Activated CD4-positive, alpha-beta T cell treated with anti-CD3 and anti-CD28 coated beads, Interleukin-2, amount 50 U/mL, for 1 hour (primary cell): Measurements from ENCODE around the gene TMBIM1.
A peak's percentile ranks its signal among the peaks of the same experiment; 100 is the strongest.

Source experiments
- DNase-seq: peaks from one replicate; pipeline ENCODE4 v3.0.0-alpha.2; 2020

Gene TMBIM1, protein sequence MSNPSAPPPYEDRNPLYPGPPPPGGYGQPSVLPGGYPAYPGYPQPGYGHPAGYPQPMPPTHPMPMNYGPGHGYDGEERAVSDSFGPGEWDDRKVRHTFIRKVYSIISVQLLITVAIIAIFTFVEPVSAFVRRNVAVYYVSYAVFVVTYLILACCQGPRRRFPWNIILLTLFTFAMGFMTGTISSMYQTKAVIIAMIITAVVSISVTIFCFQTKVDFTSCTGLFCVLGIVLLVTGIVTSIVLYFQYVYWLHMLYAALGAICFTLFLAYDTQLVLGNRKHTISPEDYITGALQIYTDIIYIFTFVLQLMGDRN

DNA sequence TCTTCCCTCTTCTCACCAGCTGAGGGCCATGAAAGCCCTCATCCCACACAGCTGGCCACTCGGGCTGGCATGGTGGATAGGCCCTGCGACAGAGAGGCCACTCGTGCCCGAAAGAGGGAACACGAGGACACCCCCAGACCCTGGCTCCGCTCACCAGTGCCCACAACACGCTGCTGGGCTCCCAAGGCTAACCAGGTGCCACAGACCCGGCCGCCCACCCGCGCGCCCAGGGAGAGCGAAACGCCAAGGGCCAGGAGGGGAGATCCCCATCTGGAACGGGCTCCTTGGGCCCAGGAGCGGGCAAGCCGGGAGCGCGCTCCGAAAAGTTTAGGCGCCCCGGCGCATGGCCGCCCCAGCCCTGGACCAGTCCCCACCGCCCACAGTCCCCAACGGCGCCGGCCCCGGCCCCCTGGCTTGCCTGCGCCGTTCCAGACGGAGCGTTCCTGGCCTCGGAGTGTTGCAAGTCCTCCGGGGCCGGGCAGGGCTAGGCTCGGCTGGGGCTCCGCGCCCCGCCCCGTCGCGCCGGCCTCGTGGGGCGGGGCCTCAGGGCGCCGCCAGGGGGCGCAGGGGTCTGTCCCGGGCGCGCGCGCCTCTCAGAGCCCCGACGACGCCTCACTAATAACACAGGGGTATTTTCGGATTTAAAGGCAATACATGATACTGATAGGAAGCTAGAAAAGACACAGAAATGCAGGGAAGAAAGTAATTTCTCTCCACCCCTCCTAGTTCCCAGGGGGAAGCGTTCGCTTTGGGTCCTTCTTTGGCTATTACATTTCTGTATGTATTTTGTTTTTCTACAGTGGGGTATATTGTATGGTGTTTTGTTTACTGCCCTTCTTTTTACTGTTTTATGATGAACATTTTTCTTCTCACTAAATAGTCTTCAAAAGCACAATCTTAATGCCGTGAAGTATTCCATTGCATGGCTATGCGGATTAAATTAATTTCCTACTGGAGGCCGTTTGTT lies at the start of gene TMBIM1:
Gene TMBIM1 (minus strand): TSS at position 456 of the 967 bp plus-strand sequence. CDS start 10,362 bp downstream, outside the sequence.
- peak; percentile 80 for DNase-seq

DNA sequence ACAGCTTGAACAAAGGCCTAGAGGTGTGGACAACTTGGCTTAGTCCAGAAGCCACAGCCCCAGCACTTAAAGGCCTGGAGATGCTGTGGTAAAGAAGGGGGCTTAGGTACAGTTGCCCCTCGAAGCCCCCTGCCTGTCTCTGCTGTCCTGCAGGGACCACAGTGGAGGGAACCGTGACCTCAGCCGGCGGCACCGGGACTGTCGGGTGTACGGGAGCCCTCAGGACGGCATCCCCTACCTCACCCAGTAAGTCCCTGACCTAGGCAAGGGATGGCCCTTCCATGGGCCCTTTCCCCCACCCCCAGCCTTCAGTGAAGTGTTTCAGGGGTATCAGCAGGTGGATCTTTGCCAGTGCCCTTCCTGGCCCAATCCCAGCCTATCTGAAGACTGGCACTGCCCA lies 49.1 kb upstream of the TMBIM1 start:
- no peak for DNase-seq

DNA sequence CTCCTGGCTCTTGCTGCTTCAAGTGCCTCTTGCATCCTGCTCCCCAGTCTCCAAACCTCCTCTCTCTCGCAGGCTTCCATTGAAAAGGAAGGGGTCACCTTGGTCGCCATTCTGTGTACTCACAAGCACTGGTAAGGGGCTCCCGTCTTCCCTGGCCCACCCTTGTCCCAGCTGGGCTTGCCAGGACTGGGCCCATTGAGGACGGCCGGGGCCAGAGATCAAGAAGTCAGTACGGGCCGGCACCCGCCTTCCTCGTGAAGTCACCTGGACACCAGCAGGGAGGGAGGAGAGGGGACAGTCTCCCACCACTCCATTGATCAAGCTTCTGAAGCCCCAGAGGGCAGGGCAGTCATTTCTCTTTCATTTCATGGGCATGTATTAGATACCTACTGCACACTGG lies 48.4 kb upstream of the TMBIM1 start:
- no peak for DNase-seq

DNA sequence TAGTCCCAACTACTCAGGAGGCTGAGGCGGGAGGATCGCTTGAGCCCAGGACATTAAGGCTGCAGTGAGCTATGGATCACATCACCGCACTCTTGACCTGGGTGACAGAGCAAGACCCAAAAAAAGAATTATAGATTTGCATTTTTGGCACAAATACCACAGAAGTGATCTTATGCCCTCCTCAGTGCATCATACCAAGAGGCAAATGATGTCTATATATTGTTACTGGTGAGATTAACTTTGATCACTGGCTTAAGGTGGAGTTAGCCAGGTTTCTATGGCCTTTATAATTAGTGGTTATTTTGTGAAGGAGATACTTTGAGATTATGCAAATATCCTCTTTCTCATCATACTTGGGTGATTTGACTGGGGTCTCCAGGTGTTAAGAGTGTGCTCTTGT lies 42.2 kb upstream of the TMBIM1 start:
- no peak for DNase-seq

DNA sequence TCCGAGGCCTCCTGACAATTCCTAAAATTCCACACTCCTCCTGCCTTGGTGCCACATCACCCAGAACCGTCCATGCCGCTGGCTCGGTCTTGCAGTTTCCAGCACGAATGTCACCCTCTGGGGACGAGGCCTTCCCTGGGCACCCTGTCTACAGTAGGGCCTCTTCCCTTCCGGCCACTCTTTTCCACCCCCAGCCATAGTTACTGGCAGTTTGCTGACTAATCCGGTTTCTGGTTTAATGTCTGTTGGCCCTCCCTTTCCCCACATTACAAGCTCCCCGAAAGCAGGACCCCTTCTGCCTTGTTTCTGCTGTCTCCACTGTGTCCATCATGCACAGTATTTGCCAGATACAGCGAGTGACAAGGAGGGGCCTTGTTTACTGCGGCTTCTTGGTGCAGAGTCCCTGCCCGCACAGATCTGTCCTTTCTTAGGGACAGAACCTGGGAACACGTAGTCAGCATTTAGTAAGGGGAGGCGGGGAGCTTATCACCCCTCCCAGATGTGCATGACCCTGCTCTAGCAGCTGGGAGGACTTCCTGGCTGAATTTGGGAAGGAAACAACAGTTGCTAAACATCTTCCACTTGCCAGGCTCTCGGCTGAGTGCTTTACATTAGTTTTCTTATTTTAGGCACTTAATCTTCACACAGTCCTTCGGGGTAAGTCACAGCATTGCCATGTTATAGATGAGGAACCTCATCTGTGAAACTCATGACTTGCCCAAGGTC lies 40.8 kb upstream of the TMBIM1 start:
- no peak for DNase-seq

DNA sequence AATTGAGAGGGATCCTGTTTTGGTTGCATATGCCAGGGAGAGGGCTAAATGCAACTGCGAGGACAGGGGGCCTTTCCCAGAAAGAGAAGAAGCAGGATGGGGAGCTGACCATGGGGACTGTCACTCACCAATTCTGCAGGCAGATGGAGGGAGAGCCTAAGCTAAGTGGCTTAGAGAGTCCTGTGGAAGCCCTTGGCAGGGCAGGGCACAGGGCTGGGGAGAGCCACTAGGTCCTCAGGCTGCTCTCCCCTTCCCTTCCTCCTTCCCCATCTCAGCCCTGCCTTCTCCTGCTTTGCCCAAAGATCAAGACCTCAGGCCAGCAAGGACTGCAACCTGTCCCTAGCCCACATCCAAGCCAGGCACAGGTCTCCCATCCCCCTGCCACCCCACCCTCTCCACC lies 40.0 kb upstream of the TMBIM1 start:
- DNase-seq, result no peak

DNA sequence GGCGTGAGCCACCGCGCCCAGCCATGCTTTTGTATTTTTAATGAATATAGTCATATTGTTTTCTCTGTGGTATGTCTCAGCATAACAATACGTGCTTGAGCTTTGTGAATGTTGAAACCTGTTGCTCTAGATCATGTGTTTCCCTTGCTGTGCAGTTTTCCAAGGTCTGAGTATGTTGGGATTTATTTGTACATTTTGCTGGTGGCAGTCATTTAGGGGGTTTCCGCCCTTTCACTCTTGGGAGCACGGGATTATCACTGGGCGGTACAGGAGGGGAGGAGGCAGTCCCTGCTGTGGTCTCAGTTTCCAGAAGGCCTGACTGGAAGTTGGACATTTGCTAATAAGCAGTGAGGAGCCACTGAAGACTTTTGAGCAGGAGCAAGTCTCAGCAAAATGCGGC lies 39.4 kb upstream of the TMBIM1 start:
- DNase-seq, result no peak

DNA sequence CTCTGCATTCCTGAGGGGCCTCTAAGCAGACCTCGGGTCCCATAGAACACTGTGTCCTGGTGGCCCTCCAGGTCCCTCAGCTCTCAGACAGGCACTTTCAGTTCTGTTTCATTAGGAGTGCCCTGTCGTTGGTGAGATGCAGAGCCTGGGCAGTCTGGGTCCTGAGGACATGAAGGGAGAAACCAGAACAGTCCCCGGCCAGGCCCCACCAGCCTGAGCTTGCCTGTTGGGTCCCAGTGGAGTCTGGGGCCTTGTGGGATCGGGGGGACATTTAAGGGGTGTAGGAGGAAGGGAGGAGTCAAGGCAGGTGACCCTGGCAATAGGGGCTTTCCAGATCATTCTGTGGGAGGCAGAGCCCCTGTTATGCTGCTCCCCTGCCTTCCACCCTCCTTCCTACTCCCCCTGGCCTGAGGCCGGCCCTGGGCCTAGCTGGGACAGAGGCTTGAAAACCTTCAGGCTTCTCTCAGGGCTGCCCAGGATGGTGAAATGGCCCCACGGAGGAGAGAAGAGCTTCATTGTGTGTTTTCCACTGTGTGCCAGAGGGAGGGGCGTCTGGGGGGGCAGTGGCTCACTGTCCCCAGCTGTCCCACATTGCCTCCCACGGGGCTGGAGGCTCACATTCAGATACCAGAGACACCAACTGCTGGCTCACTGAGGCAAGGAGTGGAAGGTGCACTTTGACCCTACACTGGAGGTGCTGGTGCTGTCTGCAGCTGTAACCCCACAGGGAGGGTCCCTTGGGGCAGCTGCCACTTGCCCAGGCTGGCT lies 37.7 kb upstream of the TMBIM1 start:
- no peak for DNase-seq

DNA sequence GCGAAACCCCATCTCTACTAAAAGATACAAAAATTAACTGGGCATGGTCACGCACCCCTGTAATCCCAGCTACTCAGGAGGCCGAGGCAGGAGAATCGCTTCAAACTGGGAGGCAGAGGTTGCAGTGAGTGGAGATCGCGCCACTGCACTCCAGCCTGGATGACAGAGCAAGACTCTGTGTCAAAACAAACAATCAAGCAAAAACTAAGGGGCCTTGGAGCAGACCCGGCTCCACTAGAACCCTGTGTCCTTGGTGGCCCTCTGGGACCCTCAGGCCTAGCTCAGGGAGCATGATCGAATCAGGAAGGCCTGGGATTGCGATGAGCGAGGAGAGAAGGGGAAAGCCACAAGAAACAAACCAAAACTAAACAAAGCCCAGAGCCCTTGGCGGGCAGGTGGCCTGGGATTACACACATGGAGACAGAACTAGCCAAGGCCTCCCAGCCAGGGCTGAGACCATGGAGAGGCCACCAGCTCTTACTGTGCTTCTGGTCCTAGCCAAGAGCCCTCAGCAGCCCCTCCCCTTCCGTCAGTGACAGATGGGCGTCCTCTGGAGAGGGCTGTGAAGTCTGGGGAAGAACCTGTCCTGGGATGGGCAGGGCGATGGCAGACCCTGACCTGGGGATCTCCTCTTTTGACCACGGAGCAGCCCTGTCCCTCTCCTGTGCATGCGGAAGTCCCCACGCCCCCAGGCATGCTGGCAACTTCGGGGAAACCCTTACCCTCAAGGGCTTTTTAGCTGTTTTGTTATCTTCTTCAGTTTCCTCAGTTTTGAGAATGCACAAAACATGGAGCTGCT lies 36.9 kb upstream of the TMBIM1 start:
- no peak for DNase-seq

DNA sequence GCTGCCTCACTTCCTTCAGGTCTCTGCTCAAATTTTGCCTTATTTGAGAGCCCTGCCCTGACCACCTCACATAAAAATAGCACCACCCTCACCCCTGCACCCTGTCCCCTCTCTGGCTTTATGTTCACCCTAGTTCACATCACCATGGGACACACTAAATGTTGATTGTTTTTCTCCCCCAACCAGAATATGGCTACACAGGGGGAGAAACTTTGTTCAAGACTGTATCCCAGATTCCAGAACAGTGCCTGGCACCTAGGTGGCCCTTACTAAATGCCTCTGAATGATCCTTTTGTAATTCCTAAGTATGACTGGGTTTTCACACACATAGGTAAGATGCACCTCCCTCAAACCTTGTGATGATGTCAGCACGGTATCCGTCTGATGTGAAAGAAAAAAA lies 36.0 kb upstream of the TMBIM1 start:
- no peak for DNase-seq

DNA sequence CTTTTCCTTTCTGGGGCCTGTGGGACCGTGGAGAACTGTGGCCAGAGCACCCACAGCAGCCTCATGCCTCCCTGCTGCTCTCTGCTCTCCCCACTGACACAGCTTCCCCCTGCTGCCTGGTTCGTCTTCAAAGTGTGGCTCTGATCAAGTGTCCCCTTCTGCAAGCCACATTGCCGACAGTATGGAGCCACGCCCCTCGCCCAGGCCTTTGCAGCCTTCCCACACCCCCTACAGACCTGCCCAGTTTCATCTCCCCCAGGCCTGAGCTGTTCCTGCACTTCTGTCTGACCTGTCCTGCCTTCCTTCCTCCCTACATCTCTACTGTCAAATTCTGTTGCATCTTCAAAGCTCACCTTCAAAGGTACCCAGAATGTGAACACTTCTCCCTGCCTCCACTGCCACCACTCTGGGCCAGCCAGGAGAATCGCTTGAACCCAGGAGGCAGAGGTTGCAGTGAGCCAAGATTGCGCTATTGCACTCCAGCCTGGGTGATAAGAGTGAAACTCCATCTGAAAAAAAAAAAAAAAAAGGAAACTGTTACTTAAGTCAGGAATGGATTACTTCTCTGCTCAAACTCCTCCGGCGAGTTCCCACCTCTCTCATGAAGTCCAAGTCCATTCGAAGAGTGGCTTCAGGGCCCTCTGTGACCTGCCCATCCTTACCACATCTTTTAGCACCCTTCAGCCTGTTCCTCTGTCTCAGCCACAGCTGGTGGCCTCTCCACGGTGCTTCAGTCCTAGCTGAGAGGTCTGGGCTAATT lies 35.3 kb upstream of the TMBIM1 start:
- no peak for DNase-seq

DNA sequence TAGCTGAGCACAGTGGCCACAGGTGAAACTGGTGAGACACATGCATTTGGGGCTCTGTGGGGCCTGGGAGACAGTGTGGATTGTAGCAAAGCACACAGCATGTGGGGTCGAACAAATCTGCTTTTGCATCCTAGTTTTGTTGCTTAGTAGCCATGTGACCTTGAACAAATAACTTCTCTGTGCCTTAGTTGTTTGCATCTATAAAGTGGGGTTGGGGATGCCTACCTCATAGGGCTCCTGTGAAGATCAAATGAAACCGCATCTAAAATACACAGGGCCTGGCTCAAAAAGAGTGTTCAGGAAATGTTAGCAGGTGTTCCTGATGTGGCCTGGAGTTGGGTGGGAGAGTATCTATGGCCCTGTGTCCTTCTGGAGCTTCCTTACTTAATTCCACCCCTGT lies 34.0 kb upstream of the TMBIM1 start:
- no peak for DNase-seq

DNA sequence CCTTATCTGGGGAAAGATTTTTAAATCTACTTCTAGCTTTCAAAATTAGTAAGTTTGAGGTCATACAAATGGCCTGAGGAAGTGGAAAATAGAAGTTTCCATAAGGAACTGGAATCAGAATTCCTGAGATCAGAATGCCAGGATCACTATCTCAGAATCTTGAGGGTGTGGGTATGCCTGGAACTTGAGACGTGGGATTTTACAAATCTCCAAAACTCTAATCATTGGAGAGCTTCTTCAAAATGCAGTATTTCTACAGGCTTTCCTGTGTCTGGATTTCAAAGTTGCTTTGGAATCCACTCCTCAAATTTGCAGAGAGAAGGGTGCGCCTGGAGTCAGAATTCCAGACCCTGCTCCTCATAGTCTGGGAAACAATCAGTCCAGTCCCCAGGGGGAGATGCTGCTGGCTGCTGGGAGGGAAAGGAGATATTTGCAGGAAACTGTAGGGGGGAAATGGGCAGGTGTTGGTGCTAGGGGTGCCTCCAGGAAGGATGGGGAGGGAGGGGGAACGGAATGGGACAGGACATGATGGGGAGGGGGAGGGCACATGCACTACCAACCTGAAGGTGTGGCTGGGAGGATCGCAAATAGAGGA lies 33.4 kb upstream of the TMBIM1 start:
- no peak for DNase-seq

DNA sequence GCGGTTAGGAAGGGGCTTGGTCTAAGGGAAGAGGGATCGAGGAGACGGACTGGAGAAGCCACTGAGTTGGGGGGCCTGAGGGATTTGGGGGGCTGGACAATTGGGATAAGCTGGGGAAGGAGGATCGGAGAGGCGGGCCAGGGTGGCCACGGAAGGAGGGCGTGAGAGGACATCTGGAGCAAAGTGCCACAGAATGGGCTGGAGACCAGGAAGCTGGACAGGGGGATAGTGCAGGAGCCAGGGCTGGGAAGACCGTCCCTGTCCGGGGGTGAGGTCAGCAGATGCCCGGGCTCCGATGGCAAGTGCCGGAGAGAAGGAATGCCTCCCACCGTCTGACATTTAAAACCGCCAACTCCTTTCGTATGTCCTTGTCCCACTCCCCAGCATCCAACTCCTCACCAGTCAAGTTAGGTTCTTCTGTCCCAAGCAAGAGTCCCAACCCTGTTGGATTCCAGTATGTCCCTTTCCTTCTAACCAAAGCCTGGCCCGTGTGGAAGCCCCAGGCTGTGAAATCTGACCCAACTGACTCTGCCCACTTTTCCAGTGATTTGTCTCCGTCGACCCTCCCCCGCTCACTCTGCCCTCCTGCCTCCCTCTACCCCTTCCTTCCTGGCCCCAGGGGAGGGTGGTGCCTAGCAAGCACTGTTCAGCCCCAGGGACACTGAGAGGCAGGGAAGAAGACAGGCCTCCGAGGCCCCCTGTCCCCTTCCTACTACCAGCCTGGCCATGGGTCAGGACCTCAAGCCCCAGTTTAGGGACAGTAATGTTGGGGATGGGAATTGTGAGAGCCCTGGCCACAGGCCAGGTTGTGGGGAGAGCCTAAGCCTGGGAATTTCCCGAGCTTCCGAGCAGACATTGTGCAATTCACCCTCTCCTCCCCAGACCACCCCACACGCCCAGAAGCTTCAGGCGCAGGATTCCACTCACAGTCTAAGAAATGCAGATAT lies 31.5 kb upstream of the TMBIM1 start:
- DNase-seq, result no peak

DNA sequence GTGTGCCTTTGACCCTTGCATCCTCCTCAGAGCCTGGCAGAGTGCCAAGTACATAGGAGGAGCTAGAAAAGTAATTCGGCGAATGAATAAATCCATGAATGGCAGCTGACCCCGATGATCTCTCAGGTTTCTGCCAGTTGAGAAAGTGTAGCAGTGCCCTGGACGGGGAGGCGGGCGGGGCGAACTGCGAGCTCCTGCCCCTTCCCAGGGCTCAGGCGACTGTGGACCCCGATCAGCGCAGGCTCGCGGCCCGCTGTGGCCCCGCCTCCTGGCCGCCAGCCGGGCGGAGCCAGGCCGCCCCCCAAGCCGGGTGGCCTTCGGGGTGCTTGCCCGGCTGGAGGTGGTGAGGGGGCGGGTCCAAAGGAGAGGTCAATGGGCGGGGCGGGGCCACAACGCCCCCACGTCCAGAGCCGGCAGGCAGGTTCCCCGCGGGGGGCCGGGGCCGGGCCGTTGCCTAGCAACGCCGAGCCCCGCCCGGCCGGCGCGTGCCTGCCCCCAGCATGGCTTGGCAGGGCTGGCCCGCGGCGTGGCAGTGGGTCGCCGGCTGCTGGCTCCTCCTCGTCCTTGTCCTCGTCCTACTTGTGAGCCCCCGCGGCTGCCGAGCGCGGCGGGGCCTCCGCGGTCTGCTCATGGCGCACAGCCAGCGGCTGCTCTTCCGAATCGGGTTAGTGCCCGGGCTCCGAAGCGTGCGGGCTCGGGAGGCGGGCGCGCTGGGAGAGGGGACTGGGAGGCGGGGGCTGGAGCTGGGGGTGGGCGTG lies 30.6 kb upstream of the TMBIM1 start:
- DNase-seq, result peak; percentile 34

DNA sequence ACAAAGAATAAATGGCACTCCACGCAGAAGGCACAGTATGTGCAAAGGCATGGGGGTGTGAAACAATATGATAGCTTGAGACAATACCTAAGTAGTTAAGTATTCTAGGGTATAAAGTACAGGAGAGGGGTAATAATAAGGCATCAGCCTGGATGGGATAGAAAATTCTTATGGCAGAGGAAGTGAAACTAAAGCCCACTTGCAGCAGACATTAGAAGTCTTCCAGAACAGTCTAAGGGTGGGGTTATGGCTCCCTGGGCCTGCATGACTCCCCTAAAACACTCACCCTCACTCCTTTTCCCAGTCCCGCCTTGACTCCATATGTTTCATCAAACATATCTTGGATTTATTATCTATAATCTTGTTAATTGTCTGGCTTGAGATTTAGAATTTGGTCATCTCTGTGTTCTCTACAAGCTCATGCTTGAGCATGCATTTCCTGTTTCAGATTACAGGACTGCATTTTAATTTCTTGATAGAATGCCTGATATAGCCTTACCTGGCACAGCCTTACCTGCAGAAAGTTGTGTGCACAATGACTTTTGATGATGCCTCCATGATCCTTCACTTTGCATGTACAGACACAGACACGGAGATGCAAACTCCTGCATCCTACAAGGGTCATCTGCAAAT lies 28.5 kb upstream of the TMBIM1 start:
- DNase-seq, result no peak

DNA sequence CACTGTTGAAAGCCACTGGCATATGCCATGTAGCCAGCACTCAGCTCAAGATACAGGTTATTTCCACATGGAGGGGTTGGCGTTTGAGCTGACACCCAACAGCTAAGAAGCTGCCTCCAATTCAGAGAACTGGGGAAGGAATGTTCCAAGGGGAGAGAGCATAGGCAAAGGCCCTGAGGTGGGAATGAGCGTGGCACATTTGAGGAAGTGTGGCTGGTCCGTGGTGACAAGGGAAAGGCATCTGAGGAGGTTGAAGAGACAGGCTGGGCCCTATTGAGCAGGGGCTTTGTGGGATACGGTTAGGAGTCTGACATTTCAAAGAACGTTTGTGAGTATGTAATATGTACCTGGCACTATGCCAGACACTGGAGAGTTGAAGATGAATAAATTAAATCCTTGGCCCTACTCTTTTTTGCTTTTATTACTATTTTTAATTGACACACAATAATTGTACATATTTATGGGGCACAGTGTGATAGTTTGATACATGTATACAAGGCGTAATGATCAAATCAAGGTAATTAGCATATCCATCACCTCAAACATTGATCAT lies 27.6 kb upstream of the TMBIM1 start:
- no peak for DNase-seq

DNA sequence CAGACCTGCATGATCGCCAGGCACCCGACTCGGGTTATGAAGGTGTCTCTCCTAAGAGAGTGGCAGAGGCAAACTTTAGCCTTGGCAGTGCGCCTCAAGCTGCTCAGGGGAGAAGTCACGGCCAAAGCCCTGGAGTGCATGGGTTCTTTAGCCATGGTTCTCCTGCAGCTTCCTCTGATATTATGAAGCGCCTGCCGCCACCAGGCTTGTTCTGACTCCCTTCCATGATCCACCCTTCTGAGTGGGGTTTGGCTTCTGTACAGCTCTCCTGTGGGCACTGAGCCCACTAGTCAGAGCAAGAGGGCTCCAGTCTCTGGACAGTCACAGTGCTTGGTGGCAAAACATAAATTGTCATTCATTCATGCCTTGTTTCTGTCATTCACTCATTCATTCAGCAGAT lies 25.9 kb upstream of the TMBIM1 start:
- DNase-seq, result no peak
